ENCODE results near the gene CLCN3.
"Not testable (repeated sequence)": the region's sequence is repeated elsewhere in the genome, so short reads cannot be mapped to it uniquely, and the experiment has no call there.

The CLCN3 gene

DNA sequence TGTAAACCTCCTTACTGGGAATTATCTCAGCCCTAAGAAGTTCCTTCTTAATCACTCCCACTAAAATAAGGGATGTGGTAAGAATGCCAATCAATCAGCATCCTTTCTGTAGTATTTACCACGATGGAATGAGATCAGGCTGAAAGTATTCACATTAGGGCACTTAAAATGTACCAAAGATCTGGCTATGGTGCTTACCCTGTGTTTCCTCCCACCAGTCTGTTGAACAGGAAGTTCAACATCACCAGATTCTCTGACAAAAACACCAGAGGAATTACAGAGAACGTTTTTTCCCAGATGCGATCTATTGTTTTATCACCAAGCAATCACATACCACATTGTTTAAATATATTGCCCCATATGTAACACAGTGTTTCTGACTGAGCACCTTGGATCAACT lies 2.1 kb upstream of the CLCN3 start:
- DNase-seq, result no peak

DNA sequence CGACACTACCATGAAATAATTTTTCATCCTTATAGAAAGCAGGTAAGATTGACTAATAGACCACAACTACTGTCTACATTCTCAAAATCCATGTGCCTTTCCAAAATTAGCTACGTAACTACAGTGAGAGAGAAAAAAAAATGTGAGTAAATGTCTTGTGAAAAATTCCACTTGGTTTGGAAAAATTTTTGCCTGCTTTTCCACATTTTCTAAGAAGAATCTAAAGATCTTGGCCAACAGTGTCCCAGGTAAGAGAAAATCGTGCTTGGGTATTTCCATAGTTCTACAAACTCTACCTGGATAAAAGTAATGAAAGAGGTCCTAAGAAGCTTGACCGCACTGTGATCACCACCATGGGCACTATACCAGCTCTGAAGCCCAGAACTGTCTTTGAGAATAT lies 1.4 kb upstream of the CLCN3 start:
- DNase-seq, result no peak

DNA sequence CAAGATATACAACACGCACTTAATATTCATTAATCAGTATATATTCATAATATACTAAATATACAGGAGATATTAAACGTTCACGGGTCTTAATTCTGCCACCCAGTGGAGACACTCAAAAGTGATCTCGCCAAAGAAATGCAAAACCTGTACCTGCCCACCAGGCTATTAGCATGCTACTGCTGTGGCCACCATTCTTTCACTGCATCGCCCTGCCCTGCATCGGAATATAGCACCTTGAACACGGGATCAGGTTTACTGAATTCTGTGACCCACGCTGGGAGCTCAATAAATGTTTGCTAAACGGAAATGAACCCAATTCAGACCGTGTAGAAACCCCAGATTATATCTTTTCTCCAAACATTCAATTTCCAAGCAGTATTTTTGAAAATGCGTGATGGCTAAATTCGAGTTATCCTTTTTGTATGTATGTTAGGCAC lies 840 bp upstream of the CLCN3 start:
- peak in 3 of 4 experiments; percentile 2 to 13 (median 5) for DNase-seq

DNA sequence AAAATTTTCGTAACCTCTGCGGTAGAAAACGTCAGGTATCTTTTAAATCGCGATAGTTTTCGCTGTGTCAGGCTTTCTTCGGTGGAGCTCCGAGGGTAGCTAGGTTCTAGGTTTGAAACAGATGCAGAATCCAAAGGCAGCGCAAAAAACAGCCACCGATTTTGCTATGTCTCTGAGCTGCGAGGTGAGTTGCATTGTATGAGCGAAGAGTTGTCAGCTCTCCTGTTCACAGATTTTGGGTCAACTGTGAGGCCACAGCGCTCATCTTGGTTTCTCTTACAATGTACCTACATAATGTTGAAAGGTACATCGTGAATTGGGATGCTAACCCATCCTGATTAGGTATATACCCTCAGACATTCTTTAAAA lies 486 bp downstream of the CLCN3 start:
- DNase-seq, result peak in 2 of 4 experiments; percentile 1 to 3

DNA sequence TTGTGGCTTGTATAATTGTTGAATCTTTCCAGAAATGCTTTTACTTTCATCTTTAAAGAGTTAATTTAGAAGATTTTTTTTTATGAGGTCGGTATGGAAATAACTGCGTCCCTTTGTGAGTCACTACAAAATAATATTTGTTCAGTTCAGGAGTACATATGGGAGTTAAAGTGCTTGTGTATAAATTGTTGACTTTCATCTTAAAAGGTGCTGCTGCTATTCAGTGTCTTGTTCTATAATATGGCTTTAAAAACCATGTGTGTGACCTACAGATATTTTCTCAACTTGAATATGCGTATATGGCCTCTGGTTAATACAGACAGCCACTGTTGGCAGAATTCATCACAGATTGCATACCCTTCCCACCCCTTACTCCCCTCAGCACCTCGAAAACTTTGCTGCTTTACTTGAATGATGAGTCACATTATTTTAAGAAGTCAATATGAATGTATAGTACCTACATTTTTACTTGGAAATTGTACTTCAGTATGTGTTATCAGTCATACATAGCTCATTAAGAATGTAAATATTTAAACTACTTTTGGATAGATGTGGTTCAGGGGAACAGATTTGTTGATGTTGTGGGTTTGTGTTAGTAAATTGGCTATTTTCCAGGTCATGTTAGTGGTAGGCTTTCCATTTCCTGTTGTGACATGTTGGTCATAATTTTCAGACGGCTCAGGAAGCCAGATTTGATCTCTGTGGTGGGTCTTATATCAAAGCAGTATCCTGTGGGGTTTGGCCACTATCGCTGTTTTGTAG lies 1.5 kb downstream of the CLCN3 start:
- DNase-seq, result no peak

DNA sequence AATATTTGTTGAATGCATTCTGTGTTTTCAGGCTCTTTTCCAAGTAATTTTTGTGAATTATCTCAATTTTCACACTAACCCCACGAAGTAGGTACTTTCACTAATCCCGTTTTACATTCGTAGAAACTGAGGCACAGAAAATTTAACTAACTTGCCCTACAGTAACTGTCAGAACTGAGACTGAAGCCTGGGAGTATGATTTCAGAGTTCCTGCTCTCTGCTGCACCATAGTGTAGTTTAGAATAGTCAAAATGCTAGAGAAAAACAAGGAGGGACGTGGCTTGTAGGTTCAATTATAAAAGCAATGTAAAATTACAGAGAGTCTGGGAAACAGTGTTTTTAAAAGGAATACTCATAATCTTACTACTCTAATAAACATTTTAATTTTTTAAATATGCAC lies 2.2 kb downstream of the CLCN3 start:
- DNase-seq, result no peak

DNA sequence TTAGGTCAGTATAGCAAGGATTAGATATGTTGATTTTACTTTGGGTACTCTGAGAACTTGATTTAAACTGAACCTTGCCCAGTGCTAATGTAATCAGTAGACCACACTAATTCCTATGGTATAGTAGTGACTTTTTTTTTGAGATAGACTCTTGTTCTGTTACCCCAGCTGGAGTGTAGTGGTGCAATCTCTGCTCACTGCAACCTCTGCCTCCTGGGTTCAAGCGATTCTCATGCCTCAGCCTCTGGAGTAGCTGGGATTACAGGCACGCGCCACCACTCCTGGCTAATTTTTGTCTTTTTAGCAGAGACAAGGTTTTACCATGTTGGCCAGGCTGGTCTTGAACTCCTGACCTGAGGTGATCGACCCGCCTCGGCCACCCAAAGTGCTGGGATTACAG lies 3.6 kb downstream of the CLCN3 start:
- not testable (repeated sequence) for DNase-seq

DNA sequence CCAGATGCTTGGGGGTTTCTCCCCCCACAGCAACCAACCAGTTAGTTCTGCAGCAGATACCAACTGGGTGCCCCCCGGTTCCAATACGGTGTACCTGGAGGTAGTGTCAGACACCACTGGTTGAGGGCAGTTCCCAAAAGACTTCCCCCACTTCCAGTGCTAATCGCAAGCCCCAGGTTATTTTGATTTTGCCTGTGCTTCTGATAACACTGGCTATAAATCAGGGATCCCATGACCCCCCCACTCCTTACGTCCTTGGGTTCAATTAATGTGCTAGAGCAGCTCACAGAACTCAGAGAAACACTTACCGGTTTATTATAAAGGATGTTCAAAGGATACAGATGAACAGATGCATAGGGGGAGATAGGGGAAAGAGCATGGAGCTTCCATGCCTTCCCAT lies 5.5 kb downstream of the CLCN3 start:
- DNase-seq, result no peak

DNA sequence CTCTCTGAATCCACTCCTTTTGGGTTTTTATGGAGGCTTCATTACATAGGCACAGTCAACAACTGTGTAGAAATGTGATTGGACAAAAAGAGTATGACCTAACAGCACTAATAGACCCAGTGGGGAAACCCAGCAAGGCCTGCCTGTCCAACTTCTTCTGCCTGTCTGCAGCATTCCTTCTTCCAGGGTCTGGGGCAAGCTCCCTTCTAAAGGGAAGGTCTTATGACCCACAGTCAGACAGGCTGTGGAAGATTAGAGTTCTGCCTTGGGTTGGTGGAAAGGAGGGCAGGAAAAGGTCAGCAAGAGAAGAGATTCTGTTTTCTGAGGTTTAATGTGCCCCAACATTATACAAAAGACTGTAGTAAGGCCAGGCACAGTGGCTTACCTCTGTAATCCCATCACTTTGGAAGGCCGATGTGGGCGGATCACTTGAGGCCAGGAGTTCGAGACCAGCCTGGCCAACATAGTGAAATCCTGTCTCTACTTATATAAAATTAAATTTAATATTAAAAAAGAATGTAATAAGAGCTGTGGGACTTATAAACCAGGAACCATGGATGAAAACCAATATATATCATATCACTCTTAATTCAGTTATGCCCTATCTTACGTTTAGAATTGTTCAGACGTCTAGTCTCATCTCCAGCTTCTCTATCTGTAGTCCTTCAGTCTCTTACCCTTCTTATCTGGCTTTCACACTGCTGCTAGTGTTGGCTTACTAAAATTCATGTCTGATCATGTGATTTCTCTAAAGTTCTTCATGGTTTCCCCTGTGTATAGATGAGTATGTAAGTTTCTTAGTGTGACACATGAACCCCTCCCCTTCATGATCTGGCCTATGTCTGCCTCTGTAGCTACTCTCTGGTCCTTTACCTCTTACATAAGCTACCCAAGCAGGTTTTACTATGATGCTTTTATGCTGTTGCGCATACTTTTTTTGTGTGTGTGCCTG lies 6.2 kb downstream of the CLCN3 start:
- DNase-seq, result no peak

DNA sequence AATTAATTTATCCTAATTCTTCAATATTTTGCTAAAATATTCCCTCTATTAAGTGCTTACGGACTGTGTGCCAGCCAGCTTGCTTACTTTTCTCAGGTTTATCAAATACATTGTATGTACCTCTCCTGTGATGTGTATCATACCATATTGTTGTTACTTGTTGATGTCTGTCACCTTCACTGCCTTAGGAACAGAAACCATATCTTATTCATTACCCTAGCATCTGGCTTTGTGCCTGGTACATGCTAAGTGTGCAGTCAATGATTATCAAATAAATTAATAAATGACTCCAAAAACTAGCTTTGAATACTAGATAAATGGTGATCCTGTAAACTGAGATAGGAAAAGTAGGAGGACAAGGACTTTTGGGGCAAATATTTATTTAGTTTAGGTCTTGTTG lies 6.9 kb downstream of the CLCN3 start:
- DNase-seq, result no peak

DNA sequence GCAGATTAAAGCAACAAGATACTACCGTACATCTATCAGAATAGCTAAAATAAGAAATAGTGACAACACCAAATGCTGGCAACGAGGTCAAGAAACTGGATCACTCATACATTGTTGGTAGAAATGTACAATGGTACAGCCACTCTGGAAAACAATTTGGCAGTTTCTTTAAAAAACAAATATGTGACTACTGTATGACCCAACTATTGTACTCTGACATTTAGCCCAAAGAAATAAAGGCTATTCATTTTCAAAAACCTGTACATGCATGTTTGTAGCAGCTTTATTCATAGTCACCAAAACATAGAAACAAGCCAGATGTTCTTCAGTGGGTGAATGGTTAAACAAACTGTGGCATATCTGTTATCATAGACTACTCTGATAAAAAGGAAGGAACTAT lies 8.2 kb downstream of the CLCN3 start:
- DNase-seq, result no peak

DNA sequence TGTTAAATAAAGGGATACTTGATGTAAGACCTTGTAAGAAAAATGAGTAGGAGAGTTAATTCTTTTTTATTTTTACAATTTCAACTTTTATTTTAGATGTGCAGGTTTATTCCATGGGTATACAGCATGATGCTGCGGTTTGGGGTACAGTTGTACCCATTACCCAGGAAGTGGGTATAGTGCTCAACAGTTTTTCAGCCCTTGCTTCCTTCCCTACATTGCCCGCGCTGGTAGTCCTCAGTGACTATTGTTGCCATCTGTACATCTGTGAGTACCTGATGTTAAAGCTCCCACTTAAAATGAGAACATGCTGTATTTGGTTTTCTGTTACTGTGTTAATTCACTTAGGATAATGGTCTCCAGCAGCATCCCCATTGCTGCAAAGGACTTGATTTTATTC lies 9.7 kb downstream of the CLCN3 start:
- DNase-seq, result no peak

DNA sequence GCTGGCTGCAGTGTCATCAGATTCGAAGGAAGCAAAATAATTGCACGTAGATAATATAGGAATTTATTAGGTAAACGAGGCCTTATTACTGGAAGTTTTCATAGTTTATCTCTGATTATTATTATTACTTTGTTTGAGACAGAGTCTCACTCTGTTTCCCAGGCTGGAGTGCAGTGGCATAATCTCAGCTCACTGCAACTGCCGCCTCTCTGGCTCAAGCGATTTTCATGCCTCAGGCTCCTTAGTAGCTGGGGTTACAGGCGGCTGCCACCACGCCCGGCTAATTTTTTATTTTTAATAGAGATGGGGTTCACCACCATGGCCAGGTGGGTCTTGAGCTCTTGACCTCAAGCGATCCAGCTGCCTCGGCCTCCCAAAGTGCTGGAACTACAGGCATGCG lies 12.5 kb downstream of the CLCN3 start:
- no peak for DNase-seq

DNA sequence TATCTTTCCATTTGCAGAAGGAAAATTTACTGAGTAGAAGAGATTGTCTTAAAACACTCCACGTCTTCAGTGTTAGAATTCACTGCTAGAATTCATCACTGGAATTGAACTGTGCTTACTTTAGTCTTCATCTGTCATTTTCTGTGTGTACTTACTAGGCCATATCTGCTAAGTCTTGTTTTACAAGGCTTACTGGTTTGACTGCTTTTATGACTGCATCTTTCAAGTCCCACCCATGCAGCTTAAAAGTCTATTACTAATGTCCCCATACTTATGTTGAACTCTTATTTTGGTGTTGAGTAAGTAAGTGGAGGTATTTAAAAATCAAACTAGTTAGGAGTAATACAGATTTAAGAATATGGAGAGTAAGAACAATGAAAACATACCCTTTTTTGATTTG lies 14.6 kb downstream of the CLCN3 start:
- no peak for DNase-seq

DNA sequence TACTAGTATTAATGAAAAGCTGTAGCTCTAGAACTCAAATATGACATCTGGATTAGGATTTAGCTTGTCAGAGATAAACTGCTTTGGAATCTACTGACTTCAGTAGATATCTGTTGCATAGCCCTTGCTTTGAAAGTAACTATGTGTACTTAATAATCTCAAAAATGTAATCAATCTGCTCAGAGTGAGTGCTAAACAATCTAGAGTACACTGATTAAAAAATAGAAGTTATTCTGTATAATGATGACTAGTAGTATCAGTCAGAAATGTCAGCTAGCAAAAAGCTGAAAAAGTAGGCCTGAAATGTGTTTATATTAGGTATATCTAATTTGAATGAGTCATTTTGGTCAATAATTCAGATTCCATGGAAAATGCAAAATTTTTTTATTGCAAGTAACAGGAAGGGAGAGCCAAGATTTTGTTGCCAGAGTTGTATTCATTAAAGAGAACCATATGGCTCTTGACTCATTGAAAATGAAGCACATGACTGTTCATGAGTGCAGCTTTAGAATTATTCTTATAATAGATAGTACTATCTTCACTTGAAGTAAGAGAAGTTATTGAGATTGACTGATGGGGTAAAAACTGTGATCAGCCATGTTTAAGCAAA lies 20.0 kb downstream of the CLCN3 start:
- no peak for DNase-seq

DNA sequence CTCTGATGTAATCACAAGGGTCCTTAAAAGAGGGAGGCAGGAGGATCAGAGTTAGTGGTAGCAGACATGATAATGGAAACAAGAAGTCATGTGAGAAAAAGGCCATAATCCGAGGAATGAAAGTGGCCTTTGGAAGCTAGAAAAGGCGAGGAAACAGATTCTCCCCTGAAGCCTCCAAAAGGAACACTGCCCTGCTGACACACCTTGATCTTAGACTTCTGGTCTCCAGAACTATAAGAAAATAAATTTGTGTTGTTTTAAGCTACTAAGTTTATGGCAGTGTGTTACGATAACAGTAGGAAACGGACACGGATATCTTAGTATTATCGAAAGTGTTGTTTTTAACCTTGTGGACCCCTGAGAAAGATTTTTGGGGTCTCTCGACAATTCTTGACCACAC lies 24.4 kb downstream of the CLCN3 start:
- no peak for DNase-seq

DNA sequence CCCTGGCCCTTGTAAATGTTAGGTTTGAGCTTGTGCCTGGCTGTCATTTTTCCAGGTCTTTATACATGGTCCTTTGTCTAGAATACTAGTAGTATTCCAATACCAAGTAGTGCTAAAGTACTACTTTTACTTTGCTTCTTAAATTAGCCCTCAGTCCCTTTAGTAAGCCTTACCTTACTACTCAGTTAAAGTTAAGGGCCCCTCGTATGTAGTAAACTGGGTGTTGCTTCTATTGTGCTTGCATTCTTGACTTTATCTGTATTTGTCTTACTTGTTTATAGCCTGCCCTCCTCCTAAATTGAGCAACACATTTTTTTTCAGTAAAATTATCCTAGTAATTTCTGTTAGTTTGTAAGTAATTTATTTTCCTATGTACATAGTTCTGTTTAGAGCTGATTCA lies 25.2 kb downstream of the CLCN3 start:
- no peak for DNase-seq

DNA sequence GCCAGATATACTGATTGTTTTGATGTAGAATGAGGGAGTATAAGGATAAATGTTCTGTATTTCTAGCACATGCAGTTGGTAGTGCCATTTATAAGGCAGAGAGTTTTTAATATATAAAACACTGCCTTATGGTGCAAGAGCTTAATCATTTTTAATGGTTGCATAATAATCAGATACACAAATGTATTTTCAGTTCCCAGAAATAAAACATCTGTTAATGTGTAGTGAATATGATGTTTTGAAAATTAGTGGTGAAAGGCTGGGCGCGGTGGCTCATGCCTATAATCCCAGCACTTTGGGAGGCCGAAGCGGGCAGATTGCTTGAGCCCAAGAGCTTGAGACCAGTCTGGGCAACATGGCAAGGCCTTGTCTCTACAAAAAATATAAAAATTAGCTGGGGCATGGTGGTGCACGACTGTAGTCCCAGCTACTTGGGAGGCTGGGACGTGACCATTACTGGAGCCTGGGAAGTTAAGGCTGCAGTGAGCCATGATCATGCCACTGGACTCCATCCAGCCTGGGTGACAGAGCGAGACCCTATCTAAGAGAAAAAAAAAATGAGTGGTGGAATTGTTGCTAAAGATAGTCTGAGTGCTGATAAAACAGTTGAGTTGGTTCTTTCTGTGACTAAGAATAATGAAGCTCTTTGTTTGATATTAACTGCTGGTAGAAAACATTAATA lies 29.3 kb downstream of the CLCN3 start:
- DNase-seq, result no peak

DNA sequence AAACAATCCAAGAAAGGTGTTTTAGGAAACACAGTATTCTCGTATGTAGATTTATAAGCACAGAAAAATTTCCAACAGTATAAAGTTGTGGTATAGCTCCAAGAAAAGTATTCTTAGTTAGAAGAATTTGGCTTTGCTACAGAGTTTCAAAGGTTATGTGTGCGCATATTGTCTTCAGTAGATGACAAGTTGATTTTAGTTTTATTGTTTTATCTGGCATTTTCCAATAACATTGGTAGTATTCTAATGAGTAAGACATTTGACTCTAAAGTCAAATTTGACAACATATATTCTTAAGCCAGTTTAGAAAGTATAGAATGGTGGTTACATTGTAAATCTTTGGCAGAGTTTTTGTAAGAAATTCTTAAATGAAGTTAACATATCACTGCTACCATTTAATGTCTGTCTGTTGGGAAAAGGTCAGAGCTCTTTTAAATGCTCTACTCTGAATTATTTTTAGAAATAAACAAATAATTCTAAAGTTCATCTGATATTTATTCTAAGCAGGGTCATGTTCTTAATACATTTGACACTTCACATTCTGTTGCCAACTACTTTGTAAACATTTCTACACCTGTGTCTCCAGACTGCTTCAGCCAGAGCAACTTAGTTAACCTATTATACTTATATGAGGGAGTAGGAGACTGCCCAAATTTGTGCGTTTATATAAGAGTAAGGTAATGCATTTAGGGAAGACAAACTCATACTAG lies 30.0 kb downstream of the CLCN3 start:
- DNase-seq, result no peak

DNA sequence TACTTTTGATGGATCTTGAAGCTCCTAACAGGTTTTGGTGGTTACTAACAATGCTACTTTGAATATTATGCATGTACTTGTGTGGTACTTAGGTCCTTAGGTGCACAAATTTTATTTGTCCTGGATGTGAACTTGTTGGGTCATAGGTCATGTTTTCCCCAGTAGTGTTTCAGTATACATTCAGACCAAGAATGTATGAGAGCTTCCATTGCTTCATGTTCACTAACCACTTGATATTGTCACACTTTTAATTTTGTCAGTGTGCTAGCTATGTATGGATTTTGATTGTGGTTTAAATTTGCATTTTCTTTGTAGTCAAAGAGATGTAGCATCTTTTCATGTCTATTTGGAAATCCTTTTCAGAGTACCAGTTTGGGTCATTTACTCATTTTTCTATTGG lies 32.2 kb downstream of the CLCN3 start:
- no peak for DNase-seq

DNA sequence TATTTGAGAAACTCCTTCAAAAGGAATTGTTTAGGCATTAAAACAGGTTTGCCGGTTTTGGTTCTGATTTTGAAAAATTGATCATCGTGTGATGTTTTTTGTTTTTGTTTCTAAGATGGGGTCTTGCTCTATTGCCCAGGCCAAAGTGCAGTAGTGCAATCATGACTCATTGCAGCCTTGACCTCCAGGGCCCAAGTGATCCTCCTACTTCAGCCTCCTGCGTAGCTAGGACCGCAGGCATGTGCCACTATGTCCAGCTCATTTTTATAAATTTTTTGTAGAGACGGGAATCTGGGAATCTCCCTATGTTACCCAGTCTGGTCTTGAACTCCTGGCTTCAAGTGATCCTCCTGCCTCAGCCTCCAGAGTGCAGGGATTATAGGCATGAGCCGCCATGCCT lies 35.0 kb downstream of the CLCN3 start:
- DNase-seq, result no peak

DNA sequence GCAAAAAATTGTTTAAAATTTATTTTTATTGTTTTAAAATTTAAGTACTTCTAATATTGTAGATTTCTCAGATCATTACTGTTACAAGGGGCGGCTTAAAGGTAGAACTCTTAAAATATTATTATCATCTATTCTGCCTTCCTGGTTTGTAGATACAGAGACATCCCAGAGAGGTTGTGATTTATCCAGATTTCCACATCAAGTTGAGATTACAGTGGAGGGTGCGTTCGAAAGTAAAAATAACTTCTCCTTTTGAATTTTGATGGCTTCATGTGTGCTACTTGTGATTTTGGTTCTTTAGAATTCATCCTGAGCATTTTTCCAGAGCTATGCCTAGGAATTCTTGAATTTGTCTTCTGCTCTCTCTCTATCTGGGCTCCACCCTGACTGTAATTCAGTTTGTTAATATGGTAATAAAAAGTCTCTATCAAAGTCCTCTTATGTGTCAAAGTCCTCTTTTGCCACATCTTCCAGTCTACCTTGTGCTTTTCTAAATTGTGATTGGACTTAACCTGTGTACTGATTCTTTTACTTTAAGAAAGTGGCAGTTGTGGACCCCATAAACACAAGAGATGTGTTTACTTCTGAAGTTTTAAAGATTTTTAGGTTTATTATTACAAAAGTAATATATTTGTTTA lies 37.2 kb downstream of the CLCN3 start:
- no peak for DNase-seq

All from activated CD4-positive, CD25-positive, alpha-beta regulatory T cell (primary cell).